A549 (cell line): Measurements from ENCODE around the gene SETMAR. TPM values are rescaled to one million over a fixed set of nuclear protein-coding genes. Genes with fewer than 3 reads are reported as not detected.

Experiments used
- ATAC-seq, 2 experiments: fragments of 200-7000 bp in 1 of 2; fragments of >200 bp in 1 of 2; cut with Nextera tagmentation in 1 of 2; cut with Tn5 transposase in 1 of 2; 3 replicates each; pipeline versions ENCODE4 v1.8.0 to v1.9.1; 2018 to 2020; ENCODE audit warnings: mild to moderate bottlenecking in 1 of 2, moderate library complexity in 1 of 2
- CTCF ChIA-PET: fragments of 300-600 bp; sonication (Branson Sonifier 250); formaldehyde crosslinking; extraction: SDS; loops from one replicate; lab custom pipeline; 2021; ENCODE audit warnings: antibody characterized with exemption, inconsistent platforms; lab: Yijun Ruan, JAX
- POLR2A ChIA-PET: fragments of 350-600 bp; formaldehyde crosslinking; extraction: SDS; loops from one replicate; lab custom pipeline; 2021; ENCODE audit warnings: antibody characterized with exemption, inconsistent platforms; lab: Yijun Ruan, JAX
- DNase-seq, 2 experiments: peaks; one replicate each; pipeline versions ENCODE4 v3.0.0 to v3.0.0-alpha.2; 2011 to 2016; ENCODE audit warnings: low read depth in 1 of 2, low spot score in 1 of 2
- FAIRE-seq: peaks from 2 replicates; lab custom pipeline; 2011; peaks lifted over from hg19 to GRCh38; lab: Jason Lieb, UNC
- H3K27ac ChIP-seq, 2 experiments: fragments of >200 bp; sonication (Bioruptor Twin); formaldehyde crosslinking; 3 replicates each; pipeline ENCODE4 v1.5.1; 2016 to 2017
- H3K4me1 ChIP-seq: fragments of >200 bp; sonication (Bioruptor Twin); formaldehyde crosslinking; 3 replicates; pipeline ENCODE4 v1.6.1; 2016
- H3K4me2 ChIP-seq: fragments of >200 bp; sonication (Bioruptor Twin); formaldehyde crosslinking; 3 replicates; pipeline ENCODE4 v1.6.1; 2016
- H3K4me3 ChIP-seq: fragments of >200 bp; sonication (Bioruptor Twin); formaldehyde crosslinking; 3 replicates; pipeline ENCODE4 v1.5.1; 2016
- H3K9me3 ChIP-seq: fragments of >200 bp; sonication (Bioruptor Twin); formaldehyde crosslinking; 3 replicates; pipeline ENCODE4 v1.6.1; 2016
- ATOH8 ChIP-seq: fragments of 250-450 bp; sonication (Bioruptor Pico); IDR thresholded peaks from 2 replicates; pipeline ENCODE4 v1.5.0; 2020; ENCODE audit warnings: low read depth, mild to moderate bottlenecking, moderate library complexity
- BCL3 ChIP-seq: fragments of >200 bp; sonication (Bioruptor Twin); formaldehyde crosslinking; IDR thresholded peaks from 3 replicates; pipeline ENCODE4 v1.6.1; 2016
- BHLHE40 ChIP-seq: IDR thresholded peaks from 2 replicates; pipeline ENCODE4 v1.6.1; 2012; ENCODE audit warnings: low read depth, low read length, inconsistent platforms
- CBX8 ChIP-seq: fragments of 200-600 bp; sonication (generic); IDR thresholded peaks from 2 replicates; pipeline ENCODE4 v1.6.1; 2016
- FOSB ChIP-seq: fragments of 250-450 bp; sonication (Bioruptor Pico); IDR thresholded peaks from 2 replicates; pipeline ENCODE4 v1.5.0; 2020; ENCODE audit warnings: mild to moderate bottlenecking, moderate library complexity
- FOXS1 ChIP-seq: fragments of 250-450 bp; sonication (Bioruptor Pico); IDR thresholded peaks from 2 replicates; pipeline ENCODE4 v1.5.0; 2020; ENCODE audit warnings: mild to moderate bottlenecking, moderate library complexity
- GATA3 ChIP-seq: IDR thresholded peaks from 2 replicates; pipeline ENCODE4 v1.6.1; 2012; ENCODE audit warnings: borderline replicate concordance
- HMGXB4 ChIP-seq: fragments of 250-450 bp; sonication (Bioruptor Pico); IDR thresholded peaks from 2 replicates; pipeline ENCODE4 v1.5.0; 2021; ENCODE audit warnings: mild to moderate bottlenecking, moderate library complexity, borderline replicate concordance
- HOXB13 ChIP-seq: fragments of 250-450 bp; sonication (Bioruptor Pico); IDR thresholded peaks from 2 replicates; pipeline ENCODE4 v1.5.0; 2020; ENCODE audit warnings: low read depth, mild to moderate bottlenecking, moderate library complexity
- JUN ChIP-seq, 2 experiments: fragments of >200 bp; sonication (Bioruptor Twin); formaldehyde crosslinking; IDR thresholded peaks; 2 replicates in 1 of 2; 3 replicates in 1 of 2; pipeline ENCODE4 v1.6.1; 2016 to 2017
- KDM1A ChIP-seq: fragments of 200-600 bp; sonication (generic); IDR thresholded peaks from 2 replicates; pipeline ENCODE4 v1.6.1; 2016; ENCODE audit warnings: low read depth, mild to moderate bottlenecking
- KDM5A ChIP-seq: fragments of 200-600 bp; sonication (generic); IDR thresholded peaks from 2 replicates; pipeline ENCODE4 v1.6.1; 2016; ENCODE audit warnings: antibody characterized with exemption, mild to moderate bottlenecking
- MAX ChIP-seq: IDR thresholded peaks from 2 replicates; pipeline ENCODE4 v1.6.1; 2012
- PHF8 ChIP-seq: fragments of 200-600 bp; sonication (generic); IDR thresholded peaks from 2 replicates; pipeline ENCODE4 v1.6.1; 2016; ENCODE audit warnings: low read depth, mild to moderate bottlenecking, antibody characterized with exemption, moderate library complexity, borderline replicate concordance
- POLR2A ChIP-seq: IDR thresholded peaks from 2 replicates; pipeline ENCODE4 v1.6.1; 2012; ENCODE audit warnings: mild to moderate bottlenecking, low read length
- RCOR1 ChIP-seq: fragments of 150-350 bp; IDR thresholded peaks from 2 replicates; pipeline ENCODE4 v1.6.1; 2014; ENCODE audit warnings: antibody characterized with exemption, low read length, low read depth
- RNF2 ChIP-seq: fragments of 200-600 bp; sonication (generic); IDR thresholded peaks from 2 replicates; pipeline ENCODE4 v1.6.1; 2016; ENCODE audit warnings: low read depth, mild to moderate bottlenecking, antibody characterized with exemption, moderate library complexity, borderline replicate concordance
- ZC3H11A ChIP-seq: fragments of 450-650 bp; IDR thresholded peaks from 2 replicates; pipeline ENCODE4 v1.6.1; 2014; ENCODE audit warnings: antibody characterized with exemption, mild to moderate bottlenecking
- ZSCAN20 ChIP-seq: fragments of 250-450 bp; sonication (Bioruptor Pico); IDR thresholded peaks from 2 replicates; pipeline ENCODE4 v1.8.0; 2022; ENCODE audit warnings: mild to moderate bottlenecking, moderate library complexity
- WGBS: methylation state at CpG from one replicate; pipeline ENCODE4 v1.1.6; 2017; ENCODE audit errors: missing lambda C conversion rate; 5-methylcytosine and 5-hydroxymethylcytosine counted together
- polyA plus RNA-seq, 4 experiments: library from polyadenylated mRNA; depleted of rRNA in 3 of 4; stranded (reverse); fragments of >200 nt; fragmentation: RNase III in 1 of 4; extraction: RNeasy Plus Mini Kit Qiagen cat#74134 plus additional on column Dnase treatment in 1 of 4; gene quantifications; 2 replicates in 3 of 4; 3 replicates in 1 of 4; pipeline ENCODE4 v1.2.3, GENCODE V29; 2011 to 2017
- TF ChIP-seq, protein P1 (sequence below): fragments of >200 bp; sonication (Bioruptor Twin); formaldehyde crosslinking; IDR thresholded peaks from 3 replicates; pipeline ENCODE4 v1.5.1; 2016
- TF ChIP-seq, protein P2 (sequence below): fragments of >200 bp; sonication (Bioruptor Twin); formaldehyde crosslinking; IDR thresholded peaks from 2 replicates; pipeline ENCODE4 v1.6.1; 2016

The SETMAR gene
- polyA plus RNA-seq, 2 of the 4 experiments (the other 2 are of a cell fraction), result 7.2 to 12.3 TPM

GRCh38 chr3:4351872-4352271, 48.7 kb downstream of the SETMAR start:
- no peak overlapping the region for H3K4me2 ChIP-seq
- no peak; a peak in 1 of 6 replicates for ATAC-seq
- CTCF ChIA-PET, result interaction anchor here (1.1 to 4.8 kb wide), 7 partner anchors 10 to 288 kb away, joined by 4 to 121 read pairs (median 14); partner anchors contain the start of gene ITPR1

DNA sequence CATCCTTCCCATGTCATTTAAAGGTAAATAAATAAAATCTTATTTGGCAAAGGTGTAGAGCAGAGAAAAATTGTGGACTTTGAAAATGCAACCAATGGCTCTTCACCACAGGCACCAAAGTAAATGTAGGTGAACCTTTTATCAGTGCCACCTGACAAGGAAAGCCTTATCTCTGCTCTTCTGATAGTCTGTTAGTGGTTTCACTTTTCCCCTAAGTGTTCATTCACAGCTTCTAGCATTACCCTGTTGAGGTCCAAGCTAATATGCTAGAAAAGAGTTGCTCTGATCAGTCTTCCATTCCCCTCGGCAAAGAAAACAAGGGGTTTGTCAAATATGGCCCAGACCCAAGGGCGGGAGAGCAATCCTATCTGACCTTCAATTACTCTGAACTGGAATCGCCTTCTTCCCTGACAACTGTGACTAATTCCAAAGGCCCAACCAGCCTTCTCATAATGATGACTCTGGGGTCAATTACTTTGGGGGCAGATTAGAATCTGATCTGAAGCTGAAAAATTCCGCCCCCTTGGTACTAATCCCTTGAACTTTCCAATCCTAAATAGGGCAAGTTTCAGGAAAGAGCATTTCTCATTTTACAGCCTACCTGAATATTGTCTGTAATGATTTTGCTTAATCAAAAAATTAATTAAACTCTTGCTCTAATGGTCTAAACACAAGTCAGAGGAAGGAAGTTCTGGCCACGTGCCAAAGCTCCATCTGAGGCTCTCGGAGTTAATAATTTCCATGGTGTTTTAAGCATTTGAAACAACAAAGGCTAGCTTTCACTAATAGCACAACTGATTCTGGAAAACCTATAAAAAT, 52.4 kb downstream of the SETMAR start:
- FAIRE-seq, result no peak
- Histone ChIP-seq H3K4me1 (0 out of 3 replicates have a peak, but pooled peaks cover 3% of the 10 kb centered on the region), H3K4me3 (no peak overlapping the region), H3K4me2 (no peak overlapping the region), H3K27ac (no peak overlapping the region), H3K9me3 (no peaks in the 10 kb centered on the region)
- TF ChIP-seq RNF2, result no peak
- WGBS, result 75% methylated on average over 6 of the region's 6 CpGs
- CTCF ChIA-PET, result interaction anchor here (0.6 to 1.4 kb wide), 2 partner anchors 278 kb away, joined by 3 read pairs; no protein-coding TSS in a partner anchor
- ATAC-seq, result no peak
- POLR2A ChIA-PET, result no interaction called here
- DNase-seq, result no peak

More at GRCh38 chr3:4351872-4352271, 48.7 kb downstream of the SETMAR start:
- POLR2A ChIA-PET, result interaction anchor here (1.5 kb wide), 1 partner anchor 115 kb away, joined by 7 read pairs; the partner anchor contains the start of gene SUMF1
- Histone ChIP-seq H3K4me1 (0 out of 3 replicates have a peak, but pooled peaks cover 3% of the 10 kb centered on the region), H3K9me3 (no peaks in the 10 kb centered on the region), H3K4me3 (no peak overlapping the region), H3K27ac (no peak overlapping the region)
- DNase-seq (no peak), FAIRE-seq (no peak)
- 86% methylated on average over 4 of the region's 4 CpGs for WGBS
- TF ChIP-seq CBX8 (no peak), ZSCAN20 (no peak), PHF8 (no peak), MAX (no peak), ZC3H11A (no peak), HMGXB4 (CRISPR knock-in tag) (no peak), KDM1A (no peak), BHLHE40 (no peak), ATOH8 (CRISPR knock-in tag) (no peak), POLR2A (no peak)
- TF ChIP-seq, protein P1, sequence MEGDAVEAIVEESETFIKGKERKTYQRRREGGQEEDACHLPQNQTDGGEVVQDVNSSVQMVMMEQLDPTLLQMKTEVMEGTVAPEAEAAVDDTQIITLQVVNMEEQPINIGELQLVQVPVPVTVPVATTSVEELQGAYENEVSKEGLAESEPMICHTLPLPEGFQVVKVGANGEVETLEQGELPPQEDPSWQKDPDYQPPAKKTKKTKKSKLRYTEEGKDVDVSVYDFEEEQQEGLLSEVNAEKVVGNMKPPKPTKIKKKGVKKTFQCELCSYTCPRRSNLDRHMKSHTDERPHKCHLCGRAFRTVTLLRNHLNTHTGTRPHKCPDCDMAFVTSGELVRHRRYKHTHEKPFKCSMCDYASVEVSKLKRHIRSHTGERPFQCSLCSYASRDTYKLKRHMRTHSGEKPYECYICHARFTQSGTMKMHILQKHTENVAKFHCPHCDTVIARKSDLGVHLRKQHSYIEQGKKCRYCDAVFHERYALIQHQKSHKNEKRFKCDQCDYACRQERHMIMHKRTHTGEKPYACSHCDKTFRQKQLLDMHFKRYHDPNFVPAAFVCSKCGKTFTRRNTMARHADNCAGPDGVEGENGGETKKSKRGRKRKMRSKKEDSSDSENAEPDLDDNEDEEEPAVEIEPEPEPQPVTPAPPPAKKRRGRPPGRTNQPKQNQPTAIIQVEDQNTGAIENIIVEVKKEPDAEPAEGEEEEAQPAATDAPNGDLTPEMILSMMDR, result no peak

DNA sequence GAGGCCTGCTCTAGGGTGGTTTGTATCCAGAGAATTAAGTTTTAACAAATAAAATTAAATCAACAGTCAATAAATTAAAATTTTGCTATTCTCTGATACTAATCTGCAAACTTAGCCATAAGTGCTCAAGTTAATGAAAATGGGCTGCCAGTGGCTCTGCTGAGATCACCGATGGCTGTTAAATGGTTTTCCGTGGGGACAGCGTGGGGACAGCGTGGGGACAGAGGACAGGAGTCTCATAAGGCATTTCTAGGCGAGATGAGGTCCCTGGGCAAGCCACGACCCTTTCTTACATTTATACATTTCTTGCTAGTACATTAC, 53.0 kb downstream of the SETMAR start:
- WGBS, result 92% methylated on average over 6 of the region's 6 CpGs
- Histone ChIP-seq H3K27ac (no peak overlapping the region), H3K9me3 (no peaks in the 10 kb centered on the region), H3K4me3 (no peak overlapping the region), H3K4me2 (no peak overlapping the region), H3K4me1 (0 out of 3 replicates have a peak, but pooled peaks cover under 1% of the 10 kb centered on the region)
- ChIA-PET POLR2A (no interaction called here), CTCF (interaction anchor here (1.4 kb wide), 1 partner anchor 277 kb away, joined by 3 read pairs; no protein-coding TSS in a partner anchor)
- TF ChIP-seq GATA3, result no peak
- no peak for TF ChIP-seq PHF8
- TF ChIP-seq FOSB (CRISPR knock-in tag), result no peak
- no peak for TF ChIP-seq RCOR1
- TF ChIP-seq, protein P1, result no peak
- no peak for TF ChIP-seq KDM1A
- TF ChIP-seq MAX, result no peak
- TF ChIP-seq FOXS1 (CRISPR knock-in tag), result no peak
- TF ChIP-seq KDM5A, result no peak
- TF ChIP-seq BCL3, result no peak
- TF ChIP-seq, protein P2, sequence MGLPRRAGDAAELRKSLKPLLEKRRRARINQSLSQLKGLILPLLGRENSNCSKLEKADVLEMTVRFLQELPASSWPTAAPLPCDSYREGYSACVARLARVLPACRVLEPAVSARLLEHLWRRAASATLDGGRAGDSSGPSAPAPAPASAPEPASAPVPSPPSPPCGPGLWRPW, result no peak
- TF ChIP-seq JUN (IDR thresholded peaks at IDR 0.05), result no peak
- no peak for TF ChIP-seq HOXB13
- FAIRE-seq (no peak), DNase-seq (no peak), ATAC-seq (no peak)
